ENCODE measurements around the gene DNAJC22.

- TF ChIP-seq JUN (CRISPR knock-in tag; IDR thresholded peaks at IDR 0.05) (no peak), ATF2 (CRISPR knock-in tag; IDR thresholded peaks at IDR 0.05; ENCODE audit: borderline replicate concordance, low read depth) (no peak), NR2C2 (CRISPR knock-in tag; IDR thresholded peaks at IDR 0.05) (no peak), CTCF (IDR thresholded peaks at IDR 0.05) (no peak), ESRRA (CRISPR knock-in tag; IDR thresholded peaks at IDR 0.05; ENCODE audit: borderline replicate concordance) (no peak), IRF1 (CRISPR knock-in tag; IDR thresholded peaks at IDR 0.05) (no peak), TEAD4 (CRISPR knock-in tag; IDR thresholded peaks at IDR 0.05) (no peak), ETV6 (CRISPR knock-in tag; IDR thresholded peaks at IDR 0.05) (no peak), NR1H2 (CRISPR knock-in tag; IDR thresholded peaks at IDR 0.05) (no peak), NFE2L1 (CRISPR knock-in tag; IDR thresholded peaks at IDR 0.05) (no peak), MYBL2 (CRISPR knock-in tag; IDR thresholded peaks at IDR 0.05) (no peak), ZNF416 (CRISPR knock-in tag; IDR thresholded peaks at IDR 0.05) (no peak)
- TF ChIP-seq, protein P1, sequence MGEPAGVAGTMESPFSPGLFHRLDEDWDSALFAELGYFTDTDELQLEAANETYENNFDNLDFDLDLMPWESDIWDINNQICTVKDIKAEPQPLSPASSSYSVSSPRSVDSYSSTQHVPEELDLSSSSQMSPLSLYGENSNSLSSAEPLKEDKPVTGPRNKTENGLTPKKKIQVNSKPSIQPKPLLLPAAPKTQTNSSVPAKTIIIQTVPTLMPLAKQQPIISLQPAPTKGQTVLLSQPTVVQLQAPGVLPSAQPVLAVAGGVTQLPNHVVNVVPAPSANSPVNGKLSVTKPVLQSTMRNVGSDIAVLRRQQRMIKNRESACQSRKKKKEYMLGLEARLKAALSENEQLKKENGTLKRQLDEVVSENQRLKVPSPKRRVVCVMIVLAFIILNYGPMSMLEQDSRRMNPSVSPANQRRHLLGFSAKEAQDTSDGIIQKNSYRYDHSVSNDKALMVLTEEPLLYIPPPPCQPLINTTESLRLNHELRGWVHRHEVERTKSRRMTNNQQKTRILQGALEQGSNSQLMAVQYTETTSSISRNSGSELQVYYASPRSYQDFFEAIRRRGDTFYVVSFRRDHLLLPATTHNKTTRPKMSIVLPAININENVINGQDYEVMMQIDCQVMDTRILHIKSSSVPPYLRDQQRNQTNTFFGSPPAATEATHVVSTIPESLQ (CRISPR knock-in tag; IDR thresholded peaks at IDR 0.05): no peak
- TF ChIP-seq, protein P2, sequence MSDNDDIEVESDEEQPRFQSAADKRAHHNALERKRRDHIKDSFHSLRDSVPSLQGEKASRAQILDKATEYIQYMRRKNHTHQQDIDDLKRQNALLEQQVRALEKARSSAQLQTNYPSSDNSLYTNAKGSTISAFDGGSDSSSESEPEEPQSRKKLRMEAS (CRISPR knock-in tag; IDR thresholded peaks at IDR 0.05): no peak
These were observed 2.6 kb downstream of the DNAJC22 start for GRCh38 chr12:49349266-49349665.

Measured in WTC11 (cell line).